ENCODE measurements around the gene SLC5A11.

DNA sequence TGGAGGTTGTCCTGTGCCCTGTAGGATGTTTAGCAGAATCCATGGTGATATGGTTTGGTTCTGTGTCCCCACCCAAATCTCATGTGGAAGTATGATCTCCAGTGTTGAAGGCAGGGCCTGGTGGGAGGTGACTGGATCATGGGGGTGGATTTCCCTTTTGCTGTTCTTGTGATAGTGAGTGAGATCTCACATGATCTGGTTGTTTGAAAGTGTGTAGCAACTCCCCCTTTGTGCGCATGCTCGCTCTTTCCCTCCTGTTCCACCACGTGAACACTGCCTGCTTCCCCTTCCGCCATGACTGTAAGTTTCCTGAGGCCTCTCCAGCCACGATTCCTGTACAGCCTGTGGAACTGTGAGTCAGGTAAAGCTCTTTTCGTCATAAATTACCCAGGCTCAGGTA, 107.5 kb downstream of the SLC5A11 start:
- no peak for TF ChIP-seq POLR2AphosphoS5 (IDR thresholded peaks at IDR 0.05; ENCODE audit: low read depth, low read length)
- TF ChIP-seq POLR2A (IDR thresholded peaks at IDR 0.05; ENCODE audit: low read depth, low read length), result no peak
- TF ChIP-seq TAF1 (IDR thresholded peaks at IDR 0.05; ENCODE audit: borderline replicate concordance, low read depth, low read length), result no peak
